Astrocyte (in vitro differentiated cells and primary cell): ENCODE data around the gene CDC42BPA.
"Not testable (repeated sequence)": the region's sequence is repeated elsewhere in the genome, so short reads cannot be mapped to it uniquely, and the experiment has no call there.

Experiments used
- EZH2 ChIP-seq: IDR thresholded peaks from 2 replicates; pipeline ENCODE4 v1.6.1; 2012; ENCODE audit warnings: mild to moderate bottlenecking, low read length, inconsistent platforms; ENCODE audit not compliant: insufficient read depth
- TF ChIP-seq, protein P1 (sequence below): IDR thresholded peaks from 2 replicates; pipeline ENCODE4 v1.5.1; 2011; ENCODE audit warnings: low read depth, mild to moderate bottlenecking, inconsistent platforms, low read length, moderate library complexity; ENCODE audit not compliant: insufficient read depth

DNA sequence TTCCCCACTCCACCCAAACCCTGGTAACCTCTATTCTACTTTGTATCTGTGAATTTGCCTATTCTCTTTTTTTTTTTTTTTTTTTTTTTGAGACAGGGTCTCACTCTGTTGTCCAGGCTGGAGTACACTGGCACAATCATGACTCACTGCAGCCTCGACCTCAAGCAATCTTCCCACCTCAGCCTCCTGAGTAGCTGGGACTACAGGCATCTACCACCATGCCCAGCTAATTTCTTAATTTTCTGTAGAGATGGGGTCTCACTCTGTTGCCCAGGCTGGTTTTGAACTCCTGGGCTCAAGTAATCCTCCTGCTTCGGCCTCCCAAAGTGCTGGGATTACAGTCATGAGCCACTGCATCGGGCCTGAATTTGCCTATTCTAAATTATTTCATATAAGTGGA, 213.0 kb downstream of the CDC42BPA start:
- not testable (repeated sequence) for TF ChIP-seq EZH2
- TF ChIP-seq, protein P1, sequence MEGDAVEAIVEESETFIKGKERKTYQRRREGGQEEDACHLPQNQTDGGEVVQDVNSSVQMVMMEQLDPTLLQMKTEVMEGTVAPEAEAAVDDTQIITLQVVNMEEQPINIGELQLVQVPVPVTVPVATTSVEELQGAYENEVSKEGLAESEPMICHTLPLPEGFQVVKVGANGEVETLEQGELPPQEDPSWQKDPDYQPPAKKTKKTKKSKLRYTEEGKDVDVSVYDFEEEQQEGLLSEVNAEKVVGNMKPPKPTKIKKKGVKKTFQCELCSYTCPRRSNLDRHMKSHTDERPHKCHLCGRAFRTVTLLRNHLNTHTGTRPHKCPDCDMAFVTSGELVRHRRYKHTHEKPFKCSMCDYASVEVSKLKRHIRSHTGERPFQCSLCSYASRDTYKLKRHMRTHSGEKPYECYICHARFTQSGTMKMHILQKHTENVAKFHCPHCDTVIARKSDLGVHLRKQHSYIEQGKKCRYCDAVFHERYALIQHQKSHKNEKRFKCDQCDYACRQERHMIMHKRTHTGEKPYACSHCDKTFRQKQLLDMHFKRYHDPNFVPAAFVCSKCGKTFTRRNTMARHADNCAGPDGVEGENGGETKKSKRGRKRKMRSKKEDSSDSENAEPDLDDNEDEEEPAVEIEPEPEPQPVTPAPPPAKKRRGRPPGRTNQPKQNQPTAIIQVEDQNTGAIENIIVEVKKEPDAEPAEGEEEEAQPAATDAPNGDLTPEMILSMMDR: not testable (repeated sequence)
